ENCODE data around the gene ENTPD5.

ENTPD5 gene

GRCh38 chr14:74022346-74022745 lies 3.3 kb upstream of the ENTPD5 start:
- TF ChIP-seq CTCF (conservative IDR thresholded peaks at IDR 0.05; ENCODE audit: low read length) (no peak), EZH2phosphoT487 (IDR thresholded peaks at IDR 0.05; ENCODE audit: borderline replicate concordance) (no peak)
- H3K4me3 ChIP-seq (ENCODE audit: low read length, poor library complexity, severe bottlenecking), result no peak overlapping the region
- H3K9me2 ChIP-seq (replicated peaks; ENCODE audit: low read depth, low read length), result no peaks in the 10 kb centered on the region
- H3K4me1 ChIP-seq (ENCODE audit: insufficient read depth, low read length, poor library complexity, severe bottlenecking), result peaks cover 3% of the 10 kb centered on the region
- H3K36me3 ChIP-seq (ENCODE audit: insufficient read depth, low read length), result no peaks in the 10 kb centered on the region
- no peak overlapping the region for H2AFZ ChIP-seq (ENCODE audit: low read length)
- no peaks in the 10 kb centered on the region for H4K20me1 ChIP-seq (ENCODE audit: insufficient read depth, low read length, poor library complexity, severe bottlenecking)
- no peaks in the 10 kb centered on the region for H3F3A ChIP-seq (ENCODE audit: low read depth)
- H3K79me2 ChIP-seq (ENCODE audit: insufficient read depth, low read length), result no peaks in the 10 kb centered on the region
- no peak overlapping the region for H3K9ac ChIP-seq (ENCODE audit: low read depth, low read length, poor library complexity, severe bottlenecking)
- H3K4me2 ChIP-seq (ENCODE audit: low read depth, low read length, poor library complexity, severe bottlenecking), result no peak overlapping the region
- H3K27me3 ChIP-seq (ENCODE audit: insufficient read depth, low read length, poor library complexity, severe bottlenecking), result no peaks in the 10 kb centered on the region
- H3K9me3 ChIP-seq (ENCODE audit: insufficient read depth, low read depth, low read length), result no peaks in the 10 kb centered on the region

- Histone ChIP-seq H3K4me3 (ENCODE audit: low read length, poor library complexity, severe bottlenecking) (peak overlapping the region; percentile 93), H3K4me1 (ENCODE audit: insufficient read depth, low read length, poor library complexity, severe bottlenecking) (peaks cover 3% of the 10 kb centered on the region), H3K9me2 (replicated peaks; ENCODE audit: low read depth, low read length) (no peaks in the 10 kb centered on the region), H3K4me2 (ENCODE audit: low read depth, low read length, poor library complexity, severe bottlenecking) (peak overlapping the region; percentile 77), H3K79me2 (ENCODE audit: insufficient read depth, low read length) (no peaks in the 10 kb centered on the region), H3K27me3 (ENCODE audit: insufficient read depth, low read length, poor library complexity, severe bottlenecking) (no peaks in the 10 kb centered on the region), H3F3A (ENCODE audit: low read depth) (no peaks in the 10 kb centered on the region), H2AFZ (ENCODE audit: low read length) (peak overlapping the region; percentile 87), H3K9ac (ENCODE audit: low read depth, low read length, poor library complexity, severe bottlenecking) (peak overlapping the region; percentile 87), H4K20me1 (ENCODE audit: insufficient read depth, low read length, poor library complexity, severe bottlenecking) (no peaks in the 10 kb centered on the region), H3K9me3 (ENCODE audit: insufficient read depth, low read depth, low read length) (no peaks in the 10 kb centered on the region), H3K36me3 (ENCODE audit: insufficient read depth, low read length) (no peaks in the 10 kb centered on the region)
- TF ChIP-seq EZH2phosphoT487 (IDR thresholded peaks at IDR 0.05; ENCODE audit: borderline replicate concordance) (no peak), CTCF (conservative IDR thresholded peaks at IDR 0.05; ENCODE audit: low read length) (no peak)
Observed at GRCh38 chr14:74019408-74020137, 485 bp upstream of the ENTPD5 start.

GRCh38 chr14:74018174-74018585 lies 908 bp downstream of the ENTPD5 start:
- H3K4me1 ChIP-seq (ENCODE audit: insufficient read depth, low read length, poor library complexity, severe bottlenecking), result peaks cover 3% of the 10 kb centered on the region

More at GRCh38 chr14:74018174-74018585, 908 bp downstream of the ENTPD5 start:
- H3K9me3 ChIP-seq (ENCODE audit: insufficient read depth, low read depth, low read length), result no peaks in the 10 kb centered on the region
- peak overlapping the region; percentile 87 for H3K9ac ChIP-seq (ENCODE audit: low read depth, low read length, poor library complexity, severe bottlenecking)
- H3K4me2 ChIP-seq (ENCODE audit: low read depth, low read length, poor library complexity, severe bottlenecking), result peak overlapping the region; percentile 75
- no peaks in the 10 kb centered on the region for H3F3A ChIP-seq (ENCODE audit: low read depth)
- peak overlapping the region; percentile 93 for H3K4me3 ChIP-seq (ENCODE audit: low read length, poor library complexity, severe bottlenecking)
- H4K20me1 ChIP-seq (ENCODE audit: insufficient read depth, low read length, poor library complexity, severe bottlenecking), result no peaks in the 10 kb centered on the region
- H3K36me3 ChIP-seq (ENCODE audit: insufficient read depth, low read length), result no peaks in the 10 kb centered on the region
- TF ChIP-seq EZH2phosphoT487 (IDR thresholded peaks at IDR 0.05; ENCODE audit: borderline replicate concordance) (no peak), CTCF (conservative IDR thresholded peaks at IDR 0.05; ENCODE audit: low read length) (no peak)
- no peaks in the 10 kb centered on the region for H3K79me2 ChIP-seq (ENCODE audit: insufficient read depth, low read length)
- H3K27me3 ChIP-seq (ENCODE audit: insufficient read depth, low read length, poor library complexity, severe bottlenecking), result no peaks in the 10 kb centered on the region
- H2AFZ ChIP-seq (ENCODE audit: low read length), result peak overlapping the region; percentile 93
- H3K9me2 ChIP-seq (replicated peaks; ENCODE audit: low read depth, low read length), result no peaks in the 10 kb centered on the region
